Neural cell (in vitro differentiated cells): ENCODE measurements around the gene CACNA1B. TPM values are rescaled to one million over a fixed set of nuclear protein-coding genes. Genes with fewer than 3 reads are reported as not detected.
"Not testable (repeated sequence)": the region's sequence is repeated elsewhere in the genome, so short reads cannot be mapped to it uniquely, and the experiment has no call there.

Experiments
- H2AFZ ChIP-seq: fragments of 200-600, 300-800 bp; sonication (generic), shearing (Covaris generic); 2 replicates; pipeline ENCODE4 v1.6.0; 2014; ENCODE audit warnings: low read depth, mild to moderate bottlenecking, antibody characterized with exemption, low read length, moderate library complexity
- H3F3A ChIP-seq: fragments of 200-600 bp; shearing (Covaris generic); 2 replicates; pipeline ENCODE4 v1.6.1; 2016; ENCODE audit warnings: mild to moderate bottlenecking, moderate library complexity, mixed read lengths, antibody characterized with exemption, low read length; ENCODE audit not compliant: insufficient read depth, poor library complexity, severe bottlenecking
- H3K27ac ChIP-seq: fragments of 200-600, 300-800 bp; sonication (generic), shearing (Covaris generic); 2 replicates; pipeline ENCODE4 v1.5.1; 2014; ENCODE audit warnings: mild to moderate bottlenecking, low read length, moderate library complexity
- H3K27me3 ChIP-seq: fragments of 300-800, 200-600 bp; sonication (generic), shearing (Covaris generic); 2 replicates; pipeline ENCODE4 v1.6.0; 2014; ENCODE audit warnings: mild to moderate bottlenecking, low read depth, low read length, moderate library complexity; ENCODE audit not compliant: insufficient read depth
- H3K36me3 ChIP-seq: fragments of 300-800, 200-600 bp; sonication (generic), shearing (Covaris generic); 2 replicates; pipeline ENCODE4 v1.5.1; 2014; ENCODE audit warnings: mild to moderate bottlenecking, antibody characterized with exemption, low read length, moderate library complexity; ENCODE audit not compliant: insufficient read depth
- H3K4me2 ChIP-seq: fragments of 300-800, 200-600 bp; sonication (generic), shearing (Covaris generic); 2 replicates; pipeline ENCODE4 v1.6.0; 2014; ENCODE audit warnings: mild to moderate bottlenecking, low read length
- H3K4me3 ChIP-seq: fragments of 300-800, 200-600 bp; sonication (generic), shearing (Covaris generic); 2 replicates; pipeline ENCODE4 v1.5.1; 2014; ENCODE audit warnings: mild to moderate bottlenecking, low read length, moderate library complexity
- H3K79me2 ChIP-seq: fragments of 200-600 bp; shearing (Covaris generic); replicated peaks from 2 replicates; pipeline ENCODE4 v1.6.0; 2014; ENCODE audit warnings: mild to moderate bottlenecking, low read length, moderate library complexity; ENCODE audit not compliant: insufficient read depth
- H3K9ac ChIP-seq: fragments of 300-800, 200-600 bp; sonication (generic), shearing (Covaris generic); 2 replicates; pipeline ENCODE4 v1.6.1; 2016; ENCODE audit warnings: mild to moderate bottlenecking, low read length, mixed read lengths
- H3K9me2 ChIP-seq: fragments of 200-600 bp; shearing (Covaris generic); 2 replicates; pipeline ENCODE4 v1.6.1; 2016; ENCODE audit warnings: mild to moderate bottlenecking, low read length, mixed read lengths; ENCODE audit not compliant: insufficient read depth
- H3K9me3 ChIP-seq: fragments of 200-600, 300-800 bp; sonication (generic), shearing (Covaris generic); 2 replicates; pipeline ENCODE4 v1.6.1; 2016; ENCODE audit warnings: mild to moderate bottlenecking, mixed run types, low read length, moderate library complexity, mixed read lengths
- H4K20me1 ChIP-seq: fragments of 200-600 bp; shearing (Covaris generic); 2 replicates; pipeline ENCODE4 v1.6.1; 2016; ENCODE audit warnings: mild to moderate bottlenecking, mixed run types; ENCODE audit not compliant: insufficient read depth
- CTCF ChIP-seq: fragments of 450-650 bp; IDR thresholded peaks from 2 replicates; pipeline ENCODE4 v1.5.1; 2014; ENCODE audit warnings: antibody characterized with exemption, mild to moderate bottlenecking, moderate library complexity; ENCODE audit not compliant: poor library complexity, severe bottlenecking
- EP300 ChIP-seq: fragments of 450-650 bp; conservative IDR thresholded peaks from 2 replicates; pipeline ENCODE4 v1.6.1; 2014; ENCODE audit warnings: antibody characterized with exemption, mild to moderate bottlenecking, moderate library complexity; ENCODE audit not compliant: poor library complexity, severe bottlenecking
- EZH2 ChIP-seq: fragments of 200-600, 300-800 bp; shearing (Covaris generic), sonication (generic); IDR thresholded peaks from 2 replicates; pipeline ENCODE4 v1.6.1; 2014; ENCODE audit warnings: antibody characterized with exemption, low read length, borderline replicate concordance, mild to moderate bottlenecking; ENCODE audit not compliant: insufficient read depth, poor library complexity, severe bottlenecking
- MXI1 ChIP-seq: fragments of 450-650 bp; conservative IDR thresholded peaks from 2 replicates; pipeline ENCODE4 v1.6.1; 2014; ENCODE audit warnings: antibody characterized with exemption, mild to moderate bottlenecking; ENCODE audit not compliant: poor library complexity, severe bottlenecking
- POLR2AphosphoS5 ChIP-seq: IDR thresholded peaks from 2 replicates; pipeline ENCODE4 v1.6.1; 2012
- RAD21 ChIP-seq: fragments of 450-650 bp; conservative IDR thresholded peaks from 2 replicates; pipeline ENCODE4 v1.6.1; 2014; ENCODE audit warnings: antibody characterized with exemption, mild to moderate bottlenecking, moderate library complexity
- REST ChIP-seq: IDR thresholded peaks from 2 replicates; pipeline ENCODE4 v1.6.1; 2012; ENCODE audit warnings: borderline replicate concordance
- SMC3 ChIP-seq: fragments of 450-650 bp; conservative IDR thresholded peaks from 2 replicates; pipeline ENCODE4 v1.6.1; 2014; ENCODE audit warnings: antibody characterized with exemption, mild to moderate bottlenecking, moderate library complexity; ENCODE audit not compliant: poor library complexity
- TAF1 ChIP-seq: IDR thresholded peaks from 2 replicates; pipeline ENCODE4 v1.6.1; 2012; ENCODE audit warnings: low read depth
- polyA plus RNA-seq: library from polyadenylated mRNA; depleted of rRNA; stranded (reverse); fragments of >200 nt; gene quantifications from 2 replicates; pipeline ENCODE4 v1.2.3, GENCODE V29; 2014

Gene CACNA1B
- polyA plus RNA-seq, 1 donor from 2014 or later, result 5.8 TPM

DNA sequence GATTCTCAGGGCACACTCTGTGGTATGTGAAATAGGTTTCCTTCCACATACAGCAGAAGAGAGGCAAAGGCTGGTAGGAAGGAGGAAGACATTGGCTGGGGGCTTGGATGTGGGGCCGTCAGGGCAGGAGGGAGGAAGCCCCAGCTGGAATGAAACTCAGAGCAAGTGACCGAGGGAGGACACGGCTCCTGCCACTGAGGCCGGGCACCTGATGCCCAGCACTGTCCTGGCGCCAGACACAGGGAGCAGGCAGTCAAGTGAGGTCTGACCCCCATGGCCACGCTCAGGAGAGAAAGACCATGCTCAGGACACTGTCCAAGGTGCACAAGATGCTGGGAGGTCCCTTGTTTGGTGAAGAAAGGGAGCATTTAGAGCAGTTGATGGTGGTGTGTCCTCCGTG, 245.5 kb downstream of the CACNA1B start:
- Histone ChIP-seq H3K9me3 (peaks cover 9% of the 10 kb centered on the region), H3K27ac (no peak overlapping the region), H3K4me2 (no peak overlapping the region), H4K20me1 (no peaks in the 10 kb centered on the region), H3K79me2 (no peaks in the 10 kb centered on the region), H3K9me2 (no peaks in the 10 kb centered on the region), H2AFZ (no peak overlapping the region), H3F3A (no peaks in the 10 kb centered on the region), H3K36me3 (peaks cover 7% of the 10 kb centered on the region), H3K9ac (no peak overlapping the region), H3K27me3 (no peaks in the 10 kb centered on the region), H3K4me3 (no peak overlapping the region)
- TF ChIP-seq CTCF (no peak), SMC3 (no peak), EP300 (no peak), EZH2 (no peak), POLR2AphosphoS5 (no peak), TAF1 (no peak), RAD21 (no peak), MXI1 (no peak), REST (no peak)

DNA sequence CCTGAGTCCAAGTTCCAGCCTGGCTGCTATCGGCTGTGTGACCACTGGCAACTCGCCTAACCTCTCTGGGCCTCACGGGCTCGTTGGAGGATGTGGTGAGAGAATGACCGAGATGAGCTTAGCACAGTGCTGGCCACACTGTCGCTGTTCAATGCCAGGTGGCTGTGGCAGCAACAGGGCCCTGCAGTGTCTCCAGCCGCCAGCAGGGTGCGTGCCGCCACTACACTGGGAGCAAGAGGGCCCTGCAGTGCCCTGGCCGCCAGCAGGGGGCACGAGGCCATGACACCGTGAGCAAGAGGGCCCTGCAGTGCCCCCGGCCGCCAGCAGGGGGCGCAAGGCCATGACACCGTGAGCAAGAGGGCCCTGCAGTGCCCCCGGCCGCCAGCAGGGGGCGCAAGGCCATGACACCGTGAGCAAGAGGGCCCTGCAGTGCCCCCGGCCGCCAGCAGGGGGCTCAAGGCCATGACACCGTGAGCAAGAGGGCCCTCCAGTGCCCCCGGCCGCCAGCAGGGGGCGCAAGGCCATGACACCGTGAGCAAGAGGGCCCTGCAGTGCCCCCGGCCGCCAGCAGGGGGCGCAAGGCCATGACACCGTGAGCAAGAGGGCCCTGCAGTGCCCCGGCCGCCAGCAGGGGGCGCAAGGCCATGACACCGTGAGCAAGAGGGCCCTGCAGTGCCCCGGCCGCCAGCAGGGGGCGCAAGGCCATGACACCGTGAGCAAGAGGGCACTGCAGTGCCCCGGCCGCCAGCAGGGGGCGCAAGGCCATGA, 248.7 kb downstream of the CACNA1B start:
- H4K20me1 ChIP-seq, H3K4me2 ChIP-seq, H3K27me3 ChIP-seq, H3K27ac ChIP-seq, H3K79me2 ChIP-seq, H3K36me3 ChIP-seq, H2AFZ ChIP-seq, H3K9ac ChIP-seq, H3K9me3 ChIP-seq, H3K4me3 ChIP-seq, H3F3A ChIP-seq, H3K9me2 ChIP-seq: not testable (repeated sequence)

DNA sequence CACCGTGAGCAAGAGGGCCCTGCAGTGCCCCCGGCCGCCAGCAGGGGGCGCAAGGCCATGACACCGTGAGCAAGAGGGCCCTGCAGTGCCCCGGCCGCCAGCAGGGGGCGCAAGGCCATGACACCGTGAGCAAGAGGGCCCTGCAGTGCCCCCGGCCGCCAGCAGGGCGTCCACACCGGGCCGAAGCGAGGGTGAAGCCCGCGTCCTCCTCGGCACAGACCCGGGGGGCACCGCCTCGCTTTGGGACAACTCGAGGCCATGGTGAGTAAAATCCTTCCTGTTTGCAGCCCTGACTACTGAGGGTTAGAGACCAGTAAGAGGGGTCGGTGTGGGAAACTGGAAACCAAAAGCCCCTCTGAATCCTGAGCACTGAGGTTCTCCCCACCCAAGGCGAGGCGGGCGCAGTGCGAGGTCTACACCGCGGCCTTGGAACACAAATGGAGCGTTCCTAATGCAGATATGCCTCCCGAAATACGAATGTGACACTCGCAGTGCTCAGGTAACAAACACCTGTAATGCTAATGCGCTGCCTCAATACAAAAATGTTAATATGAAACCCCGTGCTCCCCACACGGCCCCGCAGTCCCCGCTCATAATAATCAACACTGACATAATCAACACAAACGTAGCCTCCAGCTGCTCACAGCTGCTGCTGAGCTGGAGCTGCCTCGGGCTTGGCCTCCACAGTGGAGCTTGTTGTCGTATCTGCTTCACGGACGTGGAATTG, 249.4 kb downstream of the CACNA1B start:
- not testable (repeated sequence) for H3K27me3 ChIP-seq, H4K20me1 ChIP-seq, H3F3A ChIP-seq, H3K27ac ChIP-seq, H3K4me2 ChIP-seq, H3K79me2 ChIP-seq, H3K9me3 ChIP-seq, H3K36me3 ChIP-seq, H3K9me2 ChIP-seq, H3K9ac ChIP-seq, H2AFZ ChIP-seq, H3K4me3 ChIP-seq

DNA sequence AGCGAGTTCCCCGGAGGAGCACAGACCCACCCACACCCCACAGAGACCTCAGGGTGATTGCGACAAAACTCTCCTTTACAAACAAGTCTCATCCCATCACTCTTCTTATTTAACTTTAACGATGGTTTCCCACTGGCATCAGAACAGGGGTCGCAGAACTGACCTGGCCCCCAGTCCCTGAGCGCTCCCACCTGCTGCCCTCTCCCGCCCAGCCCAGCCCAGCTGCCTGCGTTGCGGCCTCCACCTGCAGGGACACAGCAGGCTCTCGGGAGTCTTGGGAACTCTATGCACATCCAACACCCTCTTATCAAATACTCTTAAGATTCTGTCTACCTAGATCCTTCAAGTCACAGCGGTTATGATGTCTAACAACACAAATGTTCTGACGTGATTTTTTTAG, 250.4 kb downstream of the CACNA1B start:
- H3K4me3 ChIP-seq, H3K9ac ChIP-seq, H4K20me1 ChIP-seq, H3K79me2 ChIP-seq, H3K27ac ChIP-seq, H3K4me2 ChIP-seq, H3K9me3 ChIP-seq, H3K36me3 ChIP-seq, H3K9me2 ChIP-seq, H2AFZ ChIP-seq, H3K27me3 ChIP-seq, H3F3A ChIP-seq: not testable (repeated sequence)

DNA sequence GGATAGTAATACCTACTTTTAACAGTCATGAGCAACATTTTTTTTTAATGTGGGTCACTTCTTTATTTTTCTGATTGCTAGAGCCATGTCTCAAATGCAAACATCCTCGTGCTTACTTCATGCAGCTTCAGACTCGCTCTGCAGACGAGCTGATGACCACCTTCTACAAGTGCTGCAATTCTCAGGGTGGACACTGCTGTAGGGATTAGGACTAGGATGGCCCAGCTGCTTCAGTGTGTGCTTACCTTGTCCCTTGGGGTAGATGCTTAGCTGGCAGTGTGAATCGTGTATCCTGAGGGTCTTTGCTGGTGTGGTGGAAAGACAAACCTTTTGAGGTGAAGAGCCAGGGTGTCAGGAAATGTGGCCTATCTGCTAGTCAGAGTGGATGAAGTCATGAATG, 251.7 kb downstream of the CACNA1B start:
- H3K9me2 ChIP-seq, H3K9me3 ChIP-seq, H2AFZ ChIP-seq, H3K36me3 ChIP-seq, H3F3A ChIP-seq, H3K27me3 ChIP-seq, H3K4me3 ChIP-seq, H3K27ac ChIP-seq, H3K79me2 ChIP-seq, H3K4me2 ChIP-seq, H4K20me1 ChIP-seq, H3K9ac ChIP-seq: not testable (repeated sequence)
